OCI-LY3 (cell line): Measurements from ENCODE around the gene SMG7.

Experiments
- EZH2phosphoT487 ChIP-seq: fragments of 200-600 bp; shearing (Covaris generic); IDR thresholded peaks from 2 replicates; pipeline ENCODE4 v1.6.1; 2018; ENCODE audit warnings: antibody characterized with exemption, mixed run types, low read depth
- TF ChIP-seq, protein P1 (sequence below): fragments of 200-600, 300-600 bp; sonication (generic); IDR thresholded peaks from 2 replicates; pipeline ENCODE4 v1.5.1; 2014; ENCODE audit warnings: antibody characterized with exemption, low read length, low read depth

DNA sequence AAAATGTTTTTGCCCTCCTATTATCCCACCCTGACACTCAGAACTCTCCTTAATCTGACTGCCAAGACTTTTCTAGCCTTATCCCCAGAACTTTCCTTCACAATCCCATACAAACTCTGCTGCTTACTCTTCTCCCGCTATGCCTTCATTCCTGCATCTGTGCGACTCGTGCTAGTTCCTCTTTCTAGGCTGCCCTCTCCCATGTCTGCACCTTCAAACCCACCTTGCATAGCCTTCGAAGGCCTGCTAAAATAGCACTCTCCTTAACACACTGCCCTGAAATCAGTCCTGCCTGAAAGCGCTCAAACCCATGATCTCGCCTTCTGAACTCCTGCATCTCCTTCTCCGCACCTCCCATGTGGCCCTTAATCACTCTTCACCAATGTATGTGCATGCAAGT is 120.4 kb downstream of the SMG7 start:
- TF ChIP-seq EZH2phosphoT487: no peak
- TF ChIP-seq, protein P1, sequence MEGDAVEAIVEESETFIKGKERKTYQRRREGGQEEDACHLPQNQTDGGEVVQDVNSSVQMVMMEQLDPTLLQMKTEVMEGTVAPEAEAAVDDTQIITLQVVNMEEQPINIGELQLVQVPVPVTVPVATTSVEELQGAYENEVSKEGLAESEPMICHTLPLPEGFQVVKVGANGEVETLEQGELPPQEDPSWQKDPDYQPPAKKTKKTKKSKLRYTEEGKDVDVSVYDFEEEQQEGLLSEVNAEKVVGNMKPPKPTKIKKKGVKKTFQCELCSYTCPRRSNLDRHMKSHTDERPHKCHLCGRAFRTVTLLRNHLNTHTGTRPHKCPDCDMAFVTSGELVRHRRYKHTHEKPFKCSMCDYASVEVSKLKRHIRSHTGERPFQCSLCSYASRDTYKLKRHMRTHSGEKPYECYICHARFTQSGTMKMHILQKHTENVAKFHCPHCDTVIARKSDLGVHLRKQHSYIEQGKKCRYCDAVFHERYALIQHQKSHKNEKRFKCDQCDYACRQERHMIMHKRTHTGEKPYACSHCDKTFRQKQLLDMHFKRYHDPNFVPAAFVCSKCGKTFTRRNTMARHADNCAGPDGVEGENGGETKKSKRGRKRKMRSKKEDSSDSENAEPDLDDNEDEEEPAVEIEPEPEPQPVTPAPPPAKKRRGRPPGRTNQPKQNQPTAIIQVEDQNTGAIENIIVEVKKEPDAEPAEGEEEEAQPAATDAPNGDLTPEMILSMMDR: no peak
